T-helper 1 cell treated with Interleukin-12 subunit alpha and Interleukin-12 subunit beta and Interleukin-4 antibody, amounts not matched to agents 30 ng/mL and 1 ng/mL, for 36 hours (primary cell): ENCODE measurements around the gene PHLDA1. TPM values are rescaled to one million over a fixed set of nuclear protein-coding genes. Genes with fewer than 3 reads are reported as not detected.

Experiments used
- intact Hi-C: fragments of 100-400 bp; cut with micrococcal nuclease; formaldehyde crosslinking; loops from one replicate; pipeline ENCODE4 v1.15.1; 2024
- total RNA-seq: library from RNA; stranded (reverse); gene quantifications from 2 replicates; pipeline ENCODE4 v1.2.3, GENCODE V29; 2022

The PHLDA1 gene
- total RNA-seq, 1 donor from 2014 or later = 50.9 TPM

GRCh38 chr12:76038176-76038575, 6.6 kb upstream of the PHLDA1 start:
- intact Hi-C loops = loop anchor here (5.0 kb wide), 1 partner anchor 601 kb away; no protein-coding TSS in a partner anchor

- intact Hi-C loops = loop anchor here (1.0 to 5.0 kb wide), 8 partner anchors 220 to 703 kb away; partner anchors contain the start of genes GLIPR1L1 and KRR1
These were observed 5.8 kb upstream of the PHLDA1 start for GRCh38 chr12:76037130-76038103.

- intact Hi-C loops = loop anchor here (1.0 to 5.0 kb wide), 2 partner anchors 475 to 598 kb away; no protein-coding TSS in a partner anchor
These were observed 3.5 kb upstream of the PHLDA1 start for GRCh38 chr12:76035045-76035444.

GRCh38 chr12:76033081-76034011, 1.8 kb upstream of the PHLDA1 start:
- intact Hi-C loops = loop anchor here (5.0 kb wide), 2 partner anchors 314 to 1496 kb away; partner anchors contain the start of genes ATXN7L3B and BBS10

GRCh38 chr12:76032043-76032981, 736 bp upstream of the PHLDA1 start:
- intact Hi-C loops = loop anchor here (1.0 to 5.0 kb wide), 3 partner anchors 315 to 1495 kb away; partner anchors contain the start of genes ATXN7L3B and BBS10

GRCh38 chr12:76031081-76031413, 529 bp downstream of the PHLDA1 start:
- intact Hi-C loops = loop anchor here (1.0 to 5.0 kb wide), 16 partner anchors 11 to 1494 kb away; partner anchors contain the start of genes ATXN7L3B, BBS10, GLIPR1 and GLIPR1L2

GRCh38 chr12:76030341-76031080, 1.1 kb downstream of the PHLDA1 start:
- intact Hi-C loops = loop anchor here (1.0 to 5.0 kb wide), 16 partner anchors 10 to 1493 kb away; partner anchors contain the start of genes ATXN7L3B, BBS10, GLIPR1 and GLIPR1L2

- intact Hi-C loops = loop anchor here (2.0 to 5.0 kb wide), 5 partner anchors 307 to 1493 kb away; partner anchors contain the start of genes ATXN7L3B, BBS10 and GLIPR1L2
These were observed 1.6 kb downstream of the PHLDA1 start for GRCh38 chr12:76029982-76030340.

GRCh38 chr12:76028571-76029277, 2.9 kb downstream of the PHLDA1 start:
- intact Hi-C loops = no loop called here

GRCh38 chr12:76026643-76027063, 4.9 kb downstream of the PHLDA1 start:
- intact Hi-C loops = no loop called here

- intact Hi-C loops = no loop called here
These were observed 5.7 kb downstream of the PHLDA1 start for GRCh38 chr12:76025601-76026575.

- intact Hi-C loops = no loop called here
These were observed 6.5 kb downstream of the PHLDA1 start for GRCh38 chr12:76024942-76025600.

- intact Hi-C loops = no loop called here
These were observed 7.3 kb downstream of the PHLDA1 start for GRCh38 chr12:76024102-76024781.

GRCh38 chr12:76023069-76023690, 8.4 kb downstream of the PHLDA1 start:
- intact Hi-C loops = no loop called here

- intact Hi-C loops = no loop called here
These were observed 9.1 kb downstream of the PHLDA1 start for GRCh38 chr12:76022506-76022905.
